Mesendoderm (in vitro differentiated cells): ENCODE data around the gene METRN.
A peak's percentile ranks its signal among the peaks of the same experiment; 100 is the strongest.

Source experiments
- DNase-seq: peaks from one replicate; pipeline ENCODE4 v3.0.0; 2013
- H2AK5ac ChIP-seq: 2 replicates; pipeline ENCODE4 v1.6.1; 2013; ENCODE audit warnings: low read length, inconsistent platforms
- H2BK120ac ChIP-seq: 2 replicates; pipeline ENCODE4 v1.6.1; 2013; ENCODE audit warnings: low read depth, mild to moderate bottlenecking, low read length, moderate library complexity, mixed read lengths
- H2BK15ac ChIP-seq: replicated peaks from 2 replicates; pipeline ENCODE4 v1.6.1; 2013; ENCODE audit warnings: low read depth, mild to moderate bottlenecking, moderate library complexity
- H2BK5ac ChIP-seq: 2 replicates; pipeline ENCODE4 v1.6.1; 2013; ENCODE audit warnings: low read length, inconsistent platforms
- H3K18ac ChIP-seq: 2 replicates; pipeline ENCODE4 v1.6.1; 2013; ENCODE audit warnings: mild to moderate bottlenecking, low read length, mixed read lengths
- H3K23ac ChIP-seq: one replicate; pipeline ENCODE4 v1.6.1; 2013; ENCODE audit warnings: low read length
- H3K27ac ChIP-seq: 2 replicates; pipeline ENCODE4 v1.5.1; 2013; ENCODE audit warnings: low read depth, mild to moderate bottlenecking, inconsistent platforms, low read length, moderate library complexity
- H3K27me3 ChIP-seq: 2 replicates; pipeline ENCODE4 v1.6.1; 2013; ENCODE audit warnings: low read length, control low read depth, mild to moderate bottlenecking, inconsistent platforms; ENCODE audit not compliant: insufficient read depth, poor library complexity
- H3K36me3 ChIP-seq: 2 replicates; pipeline ENCODE4 v1.6.1; 2013; ENCODE audit warnings: low read length, inconsistent platforms; ENCODE audit not compliant: control insufficient read depth, insufficient read depth
- H3K4ac ChIP-seq: one replicate; pipeline ENCODE4 v1.6.1; 2013; ENCODE audit warnings: low read depth, mild to moderate bottlenecking, low read length, moderate library complexity
- H3K4me1 ChIP-seq: 2 replicates; pipeline ENCODE4 v1.6.1; 2013; ENCODE audit warnings: low read depth, low read length, inconsistent platforms; ENCODE audit not compliant: control insufficient read depth
- H3K4me2 ChIP-seq: 2 replicates; pipeline ENCODE4 v1.6.1; 2013; ENCODE audit warnings: low read length
- H3K4me3 ChIP-seq: 2 replicates; pipeline ENCODE4 v1.5.1; 2013; ENCODE audit warnings: mild to moderate bottlenecking, low read length
- H3K56ac ChIP-seq: one replicate; pipeline ENCODE4 v1.6.1; 2013; ENCODE audit warnings: low read length
- H3K79me1 ChIP-seq: 2 replicates; pipeline ENCODE4 v1.6.1; 2013; ENCODE audit warnings: low read length, inconsistent platforms
- H3K79me2 ChIP-seq: 2 replicates; pipeline ENCODE4 v1.6.1; 2013; ENCODE audit warnings: mild to moderate bottlenecking, low read length; ENCODE audit not compliant: control insufficient read depth, insufficient read depth
- H3K9ac ChIP-seq: 2 replicates; pipeline ENCODE4 v1.6.1; 2013; ENCODE audit warnings: low read length, inconsistent platforms
- H4K5ac ChIP-seq: one replicate; pipeline ENCODE4 v1.6.1; 2013; ENCODE audit warnings: low read length
- H4K8ac ChIP-seq: one replicate; pipeline ENCODE4 v1.6.1; 2013; ENCODE audit warnings: low read depth, mild to moderate bottlenecking, control low read depth, low read length, moderate library complexity
- whole genome bisulfite sequencing: extraction: QIAGEN DNeasy Blood & Tissue Kit; methylation state at CpG from one replicate; pipeline ENCODE4 v1.1.7; 2013; ENCODE audit warnings: low lambda C conversion rate, missing lambda C conversion rate; ENCODE audit not compliant: insufficient coverage; ENCODE audit errors: extremely low coverage; 5-methylcytosine and 5-hydroxymethylcytosine counted together

Gene METRN

GRCh38 chr16:729768-730665 lies 15.1 kb downstream of the METRN start:
- H3K23ac ChIP-seq, result no peak overlapping the region
- no peak overlapping the region for H3K4me3 ChIP-seq
- no peak overlapping the region for H4K5ac ChIP-seq
- DNase-seq, result no peak
- no peak overlapping the region for H2BK120ac ChIP-seq
- no peak overlapping the region for H2BK15ac ChIP-seq
- H3K56ac ChIP-seq, result no peak overlapping the region
- no peak overlapping the region for H2BK5ac ChIP-seq
- no peaks in the 10 kb centered on the region for H3K79me2 ChIP-seq
- H3K27ac ChIP-seq, result no peak overlapping the region
- no peaks in the 10 kb centered on the region for H3K4me1 ChIP-seq
- no peak overlapping the region for H3K4ac ChIP-seq
- H3K18ac ChIP-seq, result no peak overlapping the region
- H3K4me2 ChIP-seq, result no peak overlapping the region
- no peak overlapping the region for H3K9ac ChIP-seq
- no CpG with 5 or more reads among the region's 37 CpGs for WGBS
- H3K27me3 ChIP-seq, result no peaks in the 10 kb centered on the region
- H3K79me1 ChIP-seq, result no peaks in the 10 kb centered on the region
- no peak overlapping the region for H4K8ac ChIP-seq
- no peak overlapping the region for H2AK5ac ChIP-seq
- peaks cover 3% of the 10 kb centered on the region for H3K36me3 ChIP-seq

DNA sequence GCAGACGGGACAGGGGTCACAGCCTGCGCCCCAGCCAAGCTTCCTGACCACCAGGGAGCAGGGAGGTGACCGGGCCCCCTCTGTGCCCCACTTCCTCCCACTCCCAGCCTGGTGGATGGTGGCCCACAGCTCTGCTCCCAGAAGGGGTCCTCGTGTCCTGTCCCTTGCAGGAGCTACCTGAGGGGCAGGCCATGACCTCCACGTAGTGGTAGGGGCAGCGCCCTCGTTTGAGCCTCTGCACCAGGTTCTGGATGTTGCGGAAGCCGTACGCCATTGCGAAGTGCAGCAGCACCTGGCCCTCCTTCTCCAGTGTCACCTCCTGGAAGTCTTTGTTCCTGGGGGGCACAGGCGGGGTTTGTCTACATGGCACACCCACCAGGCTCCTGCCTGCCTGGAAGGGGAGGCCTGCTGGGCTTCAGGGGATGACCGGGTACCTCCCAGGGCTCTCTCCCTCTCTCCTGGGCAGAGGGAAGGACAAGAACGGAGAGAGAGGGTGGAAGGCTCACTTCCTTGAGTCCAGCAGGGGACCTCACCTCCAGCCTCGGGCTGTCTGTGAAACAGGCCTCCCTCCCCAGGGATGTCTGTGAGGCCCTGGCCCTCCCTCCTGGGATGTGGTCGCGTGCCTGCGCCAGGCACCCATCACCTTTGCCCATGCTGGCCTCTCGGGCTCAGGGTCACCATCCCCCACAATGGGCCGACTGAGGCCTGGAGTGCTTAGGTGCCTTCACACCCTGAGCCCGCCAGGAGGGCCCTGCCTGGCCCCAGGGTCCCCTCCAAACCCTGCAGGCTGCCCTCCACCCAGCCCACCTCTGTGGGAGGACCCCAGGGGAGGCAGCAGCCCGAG lies 16.0 kb downstream of the METRN start:
- H3K27ac ChIP-seq, result no peak overlapping the region
- no CpG with 5 or more reads among the region's 22 CpGs for WGBS
- H3K4ac ChIP-seq, result no peak overlapping the region
- no peaks in the 10 kb centered on the region for H3K4me1 ChIP-seq
- no peak overlapping the region for H2BK5ac ChIP-seq
- H3K4me3 ChIP-seq, result no peak overlapping the region
- H3K18ac ChIP-seq, result no peak overlapping the region
- no peak overlapping the region for H4K8ac ChIP-seq
- no peaks in the 10 kb centered on the region for H3K79me2 ChIP-seq
- H2BK120ac ChIP-seq, result no peak overlapping the region
- H3K9ac ChIP-seq, result no peak overlapping the region
- no peaks in the 10 kb centered on the region for H3K27me3 ChIP-seq
- H3K4me2 ChIP-seq, result no peak overlapping the region
- DNase-seq, result no peak
- no peak overlapping the region for H3K56ac ChIP-seq
- H2BK15ac ChIP-seq, result no peak overlapping the region
- H3K23ac ChIP-seq, result no peak overlapping the region
- H4K5ac ChIP-seq, result no peak overlapping the region
- H3K36me3 ChIP-seq, result peaks cover 3% of the 10 kb centered on the region
- no peaks in the 10 kb centered on the region for H3K79me1 ChIP-seq
- no peak overlapping the region for H2AK5ac ChIP-seq

DNA sequence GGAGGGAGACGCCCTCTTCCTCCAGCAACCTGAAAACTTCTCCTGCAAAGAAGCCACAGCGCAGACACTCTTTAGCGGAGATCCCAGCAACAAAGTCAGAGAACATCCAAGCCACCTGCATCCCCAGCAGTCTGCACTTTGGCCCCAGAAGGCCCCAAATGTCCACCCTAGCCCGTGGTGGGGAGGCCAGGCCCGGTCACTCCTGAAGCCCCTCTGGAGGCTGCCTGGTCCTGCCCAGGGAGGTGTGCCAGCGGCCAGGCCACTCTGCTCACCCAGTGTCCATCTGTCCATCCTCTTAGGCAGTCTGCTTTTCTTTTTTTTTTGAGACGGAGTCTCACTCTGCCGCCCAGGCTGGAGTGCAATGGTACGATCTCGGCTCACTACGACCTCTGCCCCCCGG lies 17.4 kb downstream of the METRN start:
- H2AK5ac ChIP-seq, result no peak overlapping the region
- H3K4me2 ChIP-seq, result no peak overlapping the region
- no peak overlapping the region for H2BK120ac ChIP-seq
- no peak for DNase-seq
- H2BK5ac ChIP-seq, result no peak overlapping the region
- no peak overlapping the region for H4K5ac ChIP-seq
- H3K18ac ChIP-seq, result no peak overlapping the region
- no peak overlapping the region for H3K4me3 ChIP-seq
- H3K4me1 ChIP-seq, result no peaks in the 10 kb centered on the region
- H3K79me1 ChIP-seq, result no peaks in the 10 kb centered on the region
- no peaks in the 10 kb centered on the region for H3K27me3 ChIP-seq
- no CpG with 5 or more reads among the region's 12 CpGs for WGBS
- no peak overlapping the region for H3K4ac ChIP-seq
- H3K36me3 ChIP-seq, result peaks cover 3% of the 10 kb centered on the region
- H2BK15ac ChIP-seq, result no peak overlapping the region
- H3K56ac ChIP-seq, result no peak overlapping the region
- no peak overlapping the region for H4K8ac ChIP-seq
- no peak overlapping the region for H3K9ac ChIP-seq
- H3K79me2 ChIP-seq, result no peaks in the 10 kb centered on the region
- H3K23ac ChIP-seq, result no peak overlapping the region
- H3K27ac ChIP-seq, result no peak overlapping the region

- peaks cover 3% of the 10 kb centered on the region for H3K36me3 ChIP-seq
- H3K4me2 ChIP-seq, result no peak overlapping the region
- peak; percentile 68 for DNase-seq
- no peak overlapping the region for H3K9ac ChIP-seq
- no peak overlapping the region for H3K4ac ChIP-seq
- H3K56ac ChIP-seq, result no peak overlapping the region
- no peak overlapping the region for H3K18ac ChIP-seq
- no peak overlapping the region for H3K23ac ChIP-seq
- no peaks in the 10 kb centered on the region for H3K79me2 ChIP-seq
- no peak overlapping the region for H2BK5ac ChIP-seq
- WGBS, result no CpG with 5 or more reads among the region's 13 CpGs
- H2BK15ac ChIP-seq, result no peak overlapping the region
- H3K4me3 ChIP-seq, result no peak overlapping the region
- H3K27ac ChIP-seq, result no peak overlapping the region
- H2AK5ac ChIP-seq, result no peak overlapping the region
- H3K79me1 ChIP-seq, result no peaks in the 10 kb centered on the region
- H4K8ac ChIP-seq, result no peak overlapping the region
- H4K5ac ChIP-seq, result no peak overlapping the region
- no peaks in the 10 kb centered on the region for H3K27me3 ChIP-seq
- H3K4me1 ChIP-seq, result no peaks in the 10 kb centered on the region
- no peak overlapping the region for H2BK120ac ChIP-seq
Observed at GRCh38 chr16:732936-733335, 18.0 kb downstream of the METRN start.

GRCh38 chr16:733382-734207 lies 18.7 kb downstream of the METRN start:
- DNase-seq, result peak; percentile 34
- Histone ChIP-seq H2AK5ac (no peak overlapping the region), H4K5ac (no peak overlapping the region), H2BK15ac (no peak overlapping the region), H3K36me3 (peaks cover 3% of the 10 kb centered on the region), H3K4me2 (no peak overlapping the region), H3K79me2 (no peaks in the 10 kb centered on the region), H3K18ac (no peak overlapping the region), H2BK120ac (no peak overlapping the region), H3K9ac (no peak overlapping the region), H3K4me1 (no peaks in the 10 kb centered on the region), H3K79me1 (no peaks in the 10 kb centered on the region), H3K27ac (no peak overlapping the region), H3K56ac (no peak overlapping the region), H4K8ac (no peak overlapping the region), H3K27me3 (no peaks in the 10 kb centered on the region), H3K23ac (no peak overlapping the region), H3K4ac (no peak overlapping the region), H3K4me3 (no peak overlapping the region), H2BK5ac (no peak overlapping the region)
- WGBS, result no CpG with 5 or more reads among the region's 34 CpGs
